Measurements from ENCODE around the gene MAD2L1BP. TPM values are rescaled to one million over a fixed set of nuclear protein-coding genes. Genes with fewer than 3 reads are reported as not detected.

Gene MAD2L1BP
- total RNA-seq, 1 donor from 2014 or later = 27.9 TPM

DNA sequence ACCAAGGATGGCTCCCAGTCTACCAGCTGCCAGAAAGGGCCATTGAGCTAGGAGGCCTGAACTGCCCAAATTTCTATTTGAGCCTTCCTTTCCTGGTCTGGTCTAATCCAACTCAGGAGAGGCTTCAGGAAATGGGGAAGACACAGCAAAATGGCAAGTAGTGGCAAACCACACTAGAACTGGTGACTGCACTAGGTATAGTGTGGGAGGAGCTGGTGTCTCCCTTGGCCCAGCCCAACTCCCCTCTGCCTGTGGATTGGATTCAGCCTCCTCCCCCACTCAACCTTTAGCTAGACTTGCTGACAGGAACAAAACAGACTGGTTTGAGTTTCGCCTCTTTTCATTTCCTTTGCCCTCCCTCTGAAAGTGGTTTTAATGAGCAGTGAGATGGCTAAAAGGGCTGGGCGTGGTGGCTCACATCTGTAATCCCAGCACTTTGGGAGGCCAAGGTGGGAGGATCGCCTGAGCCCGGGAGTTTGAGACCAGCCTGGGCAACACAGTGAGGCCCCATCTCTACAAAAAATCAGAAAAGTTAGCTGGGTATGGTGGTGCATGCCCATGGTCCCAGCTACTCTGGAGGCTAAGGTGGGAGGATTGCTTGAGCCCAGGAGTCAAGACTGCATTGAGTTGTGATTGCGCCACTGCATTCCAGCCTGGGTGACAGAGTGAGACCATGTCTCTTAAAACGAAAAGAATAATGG is 34.4 kb downstream of the MAD2L1BP start:
- TF ChIP-seq CTCF (IDR thresholded peaks at IDR 0.05; ENCODE audit: insufficient read depth, low read length, severe bottlenecking) = no peak
- FAIRE-seq = no peak

GRCh38 chr6:43670623-43670986 is 35.0 kb downstream of the MAD2L1BP start:
- FAIRE-seq = no peak
- Histone ChIP-seq H3K36me3 (ENCODE audit: control insufficient read depth, insufficient read depth, low read length) (peaks cover 18% of the 10 kb centered on the region), H3K27me3 (ENCODE audit: control insufficient read depth, insufficient read depth, low read length) (no peaks in the 10 kb centered on the region), H3K4me3 (ENCODE audit: low read depth, low read length) (no peak overlapping the region)
- no peak for TF ChIP-seq CTCF (IDR thresholded peaks at IDR 0.05; ENCODE audit: insufficient read depth, low read length, severe bottlenecking)
- DNase-seq (ENCODE audit: low read depth) = no peak

More for the DNA sequence above, 34.4 kb downstream of the MAD2L1BP start:
- Histone ChIP-seq H3K36me3 (ENCODE audit: control insufficient read depth, insufficient read depth, low read length) (peaks cover 17% of the 10 kb centered on the region), H3K4me3 (ENCODE audit: low read depth, low read length) (no peak overlapping the region), H3K27me3 (ENCODE audit: control insufficient read depth, insufficient read depth, low read length) (no peaks in the 10 kb centered on the region)
- DNase-seq (ENCODE audit: low read depth) = peak; percentile 73

DNA sequence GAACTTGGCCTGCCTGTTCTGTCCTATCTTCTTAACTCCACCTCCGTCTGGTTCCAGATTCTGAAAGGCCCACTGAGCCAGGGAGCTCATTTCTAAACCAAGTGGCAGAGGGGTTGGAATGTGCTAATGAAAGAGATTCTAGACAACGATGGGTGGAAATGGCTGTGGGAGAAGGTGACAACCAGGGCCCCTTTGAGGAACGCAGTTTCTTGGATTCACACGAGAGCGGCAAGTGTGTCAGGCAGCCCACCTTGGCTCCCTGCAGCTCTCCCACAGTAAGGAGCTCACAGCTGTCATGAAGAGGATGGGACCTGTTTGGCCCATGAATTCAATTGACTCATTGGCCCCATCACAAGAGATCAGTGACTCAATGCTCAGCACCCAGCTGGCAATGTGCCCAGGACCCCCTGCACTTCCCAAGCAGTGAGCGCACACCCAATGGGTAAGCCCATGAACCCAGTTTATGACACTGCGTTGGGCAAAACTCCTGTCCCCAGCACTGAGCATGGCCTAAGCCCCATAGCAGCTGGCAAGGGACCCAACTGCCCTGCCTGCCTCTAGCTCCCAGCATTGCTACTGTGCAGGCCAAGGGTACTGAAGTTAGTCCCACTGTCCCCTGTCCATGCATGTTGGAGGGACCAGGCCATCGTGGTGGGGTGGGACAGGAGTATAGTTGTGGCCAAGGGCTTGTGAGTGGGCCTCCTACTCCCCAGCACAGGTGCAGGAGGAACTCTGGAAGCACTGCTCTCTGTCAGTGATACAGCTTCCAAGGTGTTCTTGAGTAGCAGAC is 35.6 kb downstream of the MAD2L1BP start:
- FAIRE-seq = no peak
- TF ChIP-seq CTCF (IDR thresholded peaks at IDR 0.05; ENCODE audit: insufficient read depth, low read length, severe bottlenecking) = no peak
- no peak for DNase-seq (ENCODE audit: low read depth)
- Histone ChIP-seq H3K4me3 (ENCODE audit: low read depth, low read length) (no peak overlapping the region), H3K36me3 (ENCODE audit: control insufficient read depth, insufficient read depth, low read length) (peaks cover 20% of the 10 kb centered on the region), H3K27me3 (ENCODE audit: control insufficient read depth, insufficient read depth, low read length) (no peaks in the 10 kb centered on the region)

DNA sequence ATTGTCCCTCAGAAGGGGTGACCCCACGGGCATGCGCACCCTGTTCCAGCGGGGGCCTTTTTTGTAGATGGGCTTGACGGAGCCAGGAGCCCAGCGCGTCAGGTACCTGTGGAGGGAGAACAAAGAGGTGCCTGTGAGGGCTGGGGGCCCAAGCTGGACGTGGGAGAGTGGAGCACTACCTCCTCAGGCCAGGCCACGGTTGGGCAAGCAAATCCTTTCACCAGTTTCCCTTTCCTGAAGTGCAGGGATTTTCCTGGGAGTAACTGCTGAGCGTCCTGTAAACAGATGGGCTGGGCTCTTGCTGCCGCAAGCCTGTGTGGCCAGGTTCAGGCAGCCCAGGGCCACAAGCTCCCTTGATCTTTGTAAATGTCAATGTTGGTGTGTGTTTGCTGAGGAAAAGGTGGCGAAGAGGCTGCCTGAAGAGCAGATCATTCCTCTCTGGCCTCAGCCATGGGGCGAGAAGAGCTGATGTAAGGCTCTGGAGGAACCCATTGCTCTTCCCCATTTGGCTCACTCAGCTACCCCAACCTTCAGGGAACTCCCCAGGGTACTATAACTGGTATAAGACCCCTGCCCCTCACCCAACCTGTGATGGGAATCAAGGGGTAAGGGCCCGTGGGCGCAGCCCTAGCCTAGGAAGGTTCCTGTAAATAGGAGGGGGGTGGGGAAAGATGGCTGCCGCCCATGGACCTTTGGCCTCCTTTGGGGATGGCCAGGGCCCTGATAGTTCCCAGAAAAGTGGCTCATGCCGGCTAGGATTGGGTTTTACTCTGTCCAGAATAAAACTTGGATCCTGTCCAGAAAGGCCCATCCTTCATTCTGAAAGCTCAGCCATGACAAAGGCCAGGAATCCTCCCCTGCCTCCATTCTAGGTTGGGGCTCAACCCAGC is 36.4 kb downstream of the MAD2L1BP start:
- Histone ChIP-seq H3K27me3 (ENCODE audit: control insufficient read depth, insufficient read depth, low read length) (no peaks in the 10 kb centered on the region), H3K4me3 (ENCODE audit: low read depth, low read length) (no peak overlapping the region), H3K36me3 (ENCODE audit: control insufficient read depth, insufficient read depth, low read length) (peaks cover 26% of the 10 kb centered on the region)
- DNase-seq (ENCODE audit: low read depth) = no peak
- TF ChIP-seq CTCF (IDR thresholded peaks at IDR 0.05; ENCODE audit: insufficient read depth, low read length, severe bottlenecking) = no peak
- no peak for FAIRE-seq

DNA sequence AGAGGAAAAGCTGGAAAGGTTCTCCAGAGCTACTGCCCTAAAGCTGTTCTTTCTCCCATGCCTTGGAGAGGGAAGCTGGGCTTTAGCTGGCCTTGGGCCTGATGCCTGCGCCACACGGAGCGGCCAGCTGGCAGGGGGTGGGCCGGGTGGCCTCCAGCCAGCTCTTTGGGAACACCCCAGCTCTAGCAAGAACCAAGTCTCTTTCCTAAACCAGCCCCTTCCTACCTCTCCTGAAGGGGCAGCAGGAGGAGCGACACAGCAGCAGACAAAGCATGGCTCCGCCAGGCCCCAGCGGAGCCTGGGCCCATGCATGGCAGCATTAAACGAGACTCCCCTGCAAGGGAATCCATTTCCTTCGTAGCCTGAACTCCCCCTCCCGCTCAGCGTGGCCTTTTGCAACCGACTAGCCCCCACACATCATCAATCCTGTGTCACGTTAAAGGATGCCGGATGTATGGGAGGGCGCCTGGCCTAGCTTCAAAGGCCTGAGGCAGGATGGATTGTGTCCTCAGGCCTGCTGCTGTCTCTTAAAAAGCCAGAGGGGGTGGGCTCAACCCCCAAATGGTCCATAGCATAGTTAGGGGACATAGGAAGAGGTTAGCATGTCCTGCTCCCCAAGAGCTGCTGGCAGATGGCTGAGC is 37.9 kb downstream of the MAD2L1BP start:
- FAIRE-seq (no peak), DNase-seq (ENCODE audit: low read depth) (no peak)
- Histone ChIP-seq H3K4me3 (ENCODE audit: low read depth, low read length) (no peak overlapping the region), H3K36me3 (ENCODE audit: control insufficient read depth, insufficient read depth, low read length) (peaks cover 37% of the 10 kb centered on the region), H3K27me3 (ENCODE audit: control insufficient read depth, insufficient read depth, low read length) (no peaks in the 10 kb centered on the region)
- no peak for TF ChIP-seq CTCF (IDR thresholded peaks at IDR 0.05; ENCODE audit: insufficient read depth, low read length, severe bottlenecking)

All from bronchial epithelial cell (primary cell).